ENCODE measurements around the gene ZNF93.
A peak's percentile ranks its signal among the peaks of the same experiment; 100 is the strongest.
"Not testable (repeated sequence)": the region's sequence is repeated elsewhere in the genome, so short reads cannot be mapped to it uniquely, and the experiment has no call there.

The ZNF93 gene

DNA sequence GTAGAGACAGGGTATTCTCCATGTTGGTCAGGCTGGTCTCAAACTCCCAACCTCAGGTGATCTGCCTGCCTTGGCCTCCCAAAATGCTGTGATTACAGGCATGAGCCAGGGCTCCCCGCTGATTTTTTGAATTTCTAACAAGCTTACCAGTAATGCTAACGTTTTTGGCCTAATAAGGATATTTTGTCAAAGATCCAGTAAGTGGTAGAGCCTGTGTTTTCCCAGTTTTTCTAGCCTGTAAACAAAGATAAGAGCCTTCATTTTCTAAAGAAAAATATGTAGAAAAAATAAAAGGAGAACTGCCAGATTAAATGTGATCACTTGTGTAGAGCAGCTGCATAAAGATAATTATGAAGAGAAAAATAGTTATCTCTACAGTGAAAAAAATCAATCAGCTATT, 37.7 kb downstream of the ZNF93 start:
- DNase-seq: no peak

DNA sequence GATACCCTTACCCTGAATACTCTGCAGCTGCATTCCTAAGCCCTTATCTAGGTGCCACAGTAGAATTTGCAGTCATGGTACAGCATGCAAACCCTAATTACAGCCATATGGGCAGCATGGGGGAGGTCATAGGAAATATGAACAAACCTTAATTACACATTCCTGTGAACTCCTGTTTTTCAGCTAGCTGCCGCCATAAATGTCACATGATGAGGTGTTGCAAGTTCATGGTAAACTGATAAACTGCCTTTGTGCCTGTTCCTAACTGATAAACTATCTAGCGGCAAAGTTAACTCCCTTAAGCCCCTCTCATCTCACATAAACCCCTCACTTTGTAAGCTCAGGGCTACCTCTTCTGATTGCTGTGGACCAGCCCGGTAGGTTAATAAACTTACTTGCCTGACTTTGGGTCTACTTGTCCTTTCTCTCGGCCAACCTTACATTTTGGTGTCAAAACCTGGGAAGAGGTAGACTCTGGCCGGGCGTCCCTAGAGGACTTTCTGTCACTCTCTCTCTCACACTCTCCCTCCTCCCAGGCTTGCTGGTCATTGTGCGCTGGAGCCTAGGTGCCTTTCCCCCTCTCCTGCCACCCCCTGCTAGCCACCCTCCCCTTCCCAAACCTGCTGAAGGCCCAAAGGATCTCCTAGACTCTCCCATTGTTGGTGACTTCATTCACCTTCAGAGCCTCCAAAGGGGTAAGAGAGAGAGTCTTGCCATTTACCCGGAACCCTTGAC, 43.3 kb downstream of the ZNF93 start:
- DNase-seq: no peak

DNA sequence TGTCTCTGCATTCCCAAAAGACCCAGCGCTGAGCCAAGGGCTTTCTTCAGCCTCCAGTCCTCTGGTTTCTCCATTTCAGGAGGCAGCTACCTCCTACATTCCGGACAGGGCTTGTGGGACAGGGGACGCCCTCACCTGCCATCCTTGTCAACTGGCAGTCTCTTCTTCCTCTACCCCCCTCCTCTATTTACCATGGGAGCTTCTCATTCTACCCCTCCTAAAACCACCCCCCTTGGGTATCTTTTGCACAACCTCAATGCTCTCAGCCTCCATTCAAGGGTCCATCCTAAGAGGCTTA, 43.8 kb downstream of the ZNF93 start:
- DNase-seq: no peak

DNA sequence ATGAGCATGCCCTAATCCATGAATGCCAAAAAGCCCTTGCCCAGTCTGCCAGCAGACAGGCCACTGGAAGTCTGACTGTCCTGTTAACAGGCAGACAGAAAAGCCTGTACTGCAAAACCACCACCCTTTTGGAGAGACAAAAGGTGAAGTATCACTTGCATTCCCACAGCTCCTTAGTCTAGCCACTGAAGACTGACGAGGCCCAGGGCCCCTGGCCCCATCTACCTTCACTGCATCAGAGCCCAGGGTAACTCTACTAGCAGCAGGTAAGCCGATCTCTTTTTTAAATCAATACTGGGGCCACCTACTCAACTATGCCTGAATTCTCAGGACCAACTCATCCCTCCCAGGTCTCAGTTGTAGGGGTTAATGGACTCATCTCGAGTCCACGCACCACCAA, 45.5 kb downstream of the ZNF93 start:
- no peak for DNase-seq

DNA sequence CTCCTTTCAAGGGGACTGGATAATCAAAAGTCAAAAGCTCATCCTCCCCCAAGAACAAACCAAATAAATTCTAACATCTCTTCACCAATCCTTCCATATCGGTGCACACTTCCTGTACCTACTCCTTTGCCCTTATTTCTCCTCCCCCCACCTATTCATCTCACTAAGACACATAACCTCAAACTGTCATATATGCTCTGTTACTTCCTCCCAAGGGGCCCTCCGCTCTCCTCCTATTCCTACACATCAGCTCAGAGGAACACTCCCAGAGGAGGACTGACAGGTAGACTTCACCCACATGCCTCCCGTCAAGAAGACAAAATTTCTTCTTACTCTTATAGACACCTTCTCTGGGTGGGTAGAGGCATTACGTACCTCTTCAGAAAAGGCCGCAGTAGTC, 48.1 kb downstream of the ZNF93 start:
- no peak for DNase-seq

- DNase-seq: no peak
Observed at GRCh38 chr19:19955208-19955607, 54.5 kb downstream of the ZNF93 start.

- no peak for DNase-seq
Observed at GRCh38 chr19:19956434-19957075, 55.8 kb downstream of the ZNF93 start.

DNA sequence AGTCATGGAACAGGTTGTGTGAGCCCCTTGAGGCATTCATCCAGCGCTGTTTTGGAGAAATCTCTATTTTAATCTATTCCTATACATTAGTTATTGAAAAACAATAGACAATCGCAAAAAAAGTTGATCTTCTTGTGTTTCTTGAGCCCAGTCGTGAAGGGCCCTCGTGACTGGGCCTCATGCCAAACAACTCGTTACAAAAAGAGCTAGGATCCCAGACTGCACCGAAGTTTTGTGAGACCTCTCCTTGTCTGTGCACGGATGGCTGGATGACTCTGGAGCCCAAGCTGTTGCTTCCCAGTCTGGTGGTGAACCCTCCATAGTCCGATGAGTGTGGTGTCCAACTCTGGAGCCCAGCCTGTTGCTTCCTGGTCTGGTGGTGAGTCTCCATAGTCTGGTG, 57.0 kb downstream of the ZNF93 start:
- DNase-seq: not testable (repeated sequence)

DNA sequence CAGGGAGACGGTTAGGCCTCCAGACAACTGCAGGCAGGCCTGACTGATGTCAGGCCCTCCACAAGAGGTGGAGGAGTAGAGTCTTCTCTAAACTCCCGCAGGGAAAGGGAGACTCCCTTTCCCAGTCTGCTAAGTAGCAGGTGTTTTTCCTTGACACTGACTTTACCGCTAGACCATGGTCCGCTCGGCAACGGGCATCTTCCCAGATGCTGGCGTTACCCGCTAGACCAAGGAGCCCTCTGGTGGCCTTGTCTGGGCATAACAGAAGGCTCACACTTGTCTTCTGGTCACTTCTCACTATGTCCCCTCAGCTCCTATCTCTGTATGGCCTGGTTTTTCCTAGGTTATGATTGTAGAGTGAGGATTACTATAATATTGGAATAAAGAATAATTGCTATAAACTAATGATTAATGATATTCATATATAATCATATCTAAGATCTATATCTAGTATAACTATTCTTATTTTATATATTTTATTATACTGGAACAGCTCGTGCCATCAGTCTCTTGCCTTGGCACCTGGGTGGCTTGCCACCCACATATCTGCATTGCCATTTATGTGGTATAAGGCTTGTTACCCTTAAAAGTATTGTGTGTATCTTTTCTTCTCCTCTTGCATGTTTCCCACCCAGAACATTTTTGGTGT, 58.5 kb downstream of the ZNF93 start:
- peak; percentile 1 to 24 for DNase-seq

- no peak for DNase-seq
Observed at GRCh38 chr19:19964416-19964815, 63.7 kb downstream of the ZNF93 start.

- not testable (repeated sequence) for DNase-seq
Observed at GRCh38 chr19:19966126-19966525, 65.4 kb downstream of the ZNF93 start.

GRCh38 chr19:19966862-19967261, 66.1 kb downstream of the ZNF93 start:
- no peak for DNase-seq
